Panc1 (cell line): Measurements from ENCODE around the gene LYPD6B. TPM values are rescaled to one million over a fixed set of nuclear protein-coding genes. Genes with fewer than 3 reads are reported as not detected.

Experiments used
- ATAC-seq: fragments of 200-7000 bp; cut with Tn5 transposase; 2 replicates; pipeline ENCODE4 v1.9.1; 2020; ENCODE audit warnings: mild to moderate bottlenecking, moderate library complexity
- BruUV-seq: library from RNA; stranded (reverse); fragments of 400-500 nt; replicated peaks from 2 replicates; lab custom pipeline; 2021; lab: Mats Ljungman, UMichigan
- CTCF ChIA-PET: fragments of 300-600 bp; sonication (Branson Sonifier 250); formaldehyde crosslinking; loops from one replicate; lab custom pipeline; 2022; ENCODE audit warnings: antibody characterized with exemption; lab: Charles Lee
- POLR2A ChIA-PET: fragments of 300-600 bp; sonication (Branson Sonifier 250); formaldehyde crosslinking; loops from one replicate; lab custom pipeline; 2022; ENCODE audit warnings: antibody characterized with exemption; lab: Charles Lee
- DNase-seq: peaks from one replicate; pipeline ENCODE4 v3.0.0-alpha.2; 2010; ENCODE audit warnings: low read depth, low spot score
- H3K27ac ChIP-seq: 2 replicates; pipeline ENCODE4 v1.5.1; 2011; ENCODE audit warnings: mild to moderate bottlenecking, low read length, inconsistent platforms
- H3K27me3 ChIP-seq: fragments of 200-500 bp; sonication (Bioruptor generic); 2 replicates; pipeline ENCODE4 v1.6.0; 2014; ENCODE audit warnings: low read length, inconsistent platforms; ENCODE audit not compliant: control insufficient read depth, insufficient read depth
- H3K36me3 ChIP-seq: fragments of 200-500 bp; sonication (Bioruptor generic); 2 replicates; pipeline ENCODE4 v1.5.1; 2014; ENCODE audit warnings: inconsistent platforms, mild to moderate bottlenecking, low read length, moderate library complexity; ENCODE audit not compliant: control insufficient read depth, insufficient read depth
- H3K4me1 ChIP-seq: 2 replicates; pipeline ENCODE4 v1.5.1; 2011; ENCODE audit warnings: inconsistent platforms, mild to moderate bottlenecking, low read length, moderate library complexity; ENCODE audit not compliant: control insufficient read depth, insufficient read depth
- H3K4me3 ChIP-seq, 2 experiments: 2 replicates each; pipeline ENCODE4 v1.5.1; 2011 to 2012; ENCODE audit warnings: low read depth in 2 of 2, low read length in 2 of 2, mild to moderate bottlenecking in 2 of 2, inconsistent platforms in 1 of 2, moderate library complexity in 1 of 2
- H3K9me3 ChIP-seq: fragments of 200-500 bp; sonication (Bioruptor generic); 2 replicates; pipeline ENCODE4 v1.5.1; 2014; ENCODE audit warnings: low read depth, mild to moderate bottlenecking, inconsistent platforms, low read length, moderate library complexity; ENCODE audit not compliant: control insufficient read depth, insufficient read depth
- POLR2AphosphoS5 ChIP-seq: IDR thresholded peaks from 2 replicates; pipeline ENCODE4 v1.6.1; 2012; ENCODE audit warnings: mild to moderate bottlenecking, low read depth, low read length, moderate library complexity
- SIN3A ChIP-seq: IDR thresholded peaks from 2 replicates; pipeline ENCODE4 v1.6.1; 2012; ENCODE audit warnings: low read depth, mild to moderate bottlenecking, low read length, moderate library complexity, borderline replicate concordance; ENCODE audit not compliant: insufficient read depth
- TCF7L2 ChIP-seq: IDR thresholded peaks from 2 replicates; pipeline ENCODE4 v1.6.1; 2011; ENCODE audit warnings: mild to moderate bottlenecking, low read depth, low read length, inconsistent platforms
- in situ Hi-C: cut with HindIII; loops from 2 replicates; pipeline ENCODE4 v1.10.0; 2016; ENCODE audit warnings: low sequenced_read_pairs, low pct_unique_long_range_greater_than_20kb
- intact Hi-C: fragments of 100-400 bp; cut with micrococcal nuclease; formaldehyde crosslinking; loops from one replicate; pipeline ENCODE4 v1.10.0; 2022; ENCODE audit not compliant: unreplicated experiment
- total RNA-seq: library from RNA; stranded (reverse); gene quantifications from one replicate; pipeline ENCODE4 v1.2.1, GENCODE V29; 2021; ENCODE audit not compliant: unreplicated experiment
- TF ChIP-seq, protein P1 (sequence below), 2 experiments: IDR thresholded peaks; 2 replicates each; pipeline ENCODE4 v1.6.1; 2011 to 2012; ENCODE audit warnings: low read depth in 2 of 2, control low read depth in 1 of 2, low read length in 1 of 2, mild to moderate bottlenecking in 1 of 2, moderate library complexity in 1 of 2; ENCODE audit not compliant: insufficient read depth in 1 of 2
- TF ChIP-seq, protein P2 (sequence below): fragments of 450-650 bp; IDR thresholded peaks from 2 replicates; pipeline ENCODE4 v1.5.1; 2017; ENCODE audit warnings: mild to moderate bottlenecking

Gene LYPD6B
- total RNA-seq, 1 experiment from 2014 or later, result 2.2 TPM

DNA sequence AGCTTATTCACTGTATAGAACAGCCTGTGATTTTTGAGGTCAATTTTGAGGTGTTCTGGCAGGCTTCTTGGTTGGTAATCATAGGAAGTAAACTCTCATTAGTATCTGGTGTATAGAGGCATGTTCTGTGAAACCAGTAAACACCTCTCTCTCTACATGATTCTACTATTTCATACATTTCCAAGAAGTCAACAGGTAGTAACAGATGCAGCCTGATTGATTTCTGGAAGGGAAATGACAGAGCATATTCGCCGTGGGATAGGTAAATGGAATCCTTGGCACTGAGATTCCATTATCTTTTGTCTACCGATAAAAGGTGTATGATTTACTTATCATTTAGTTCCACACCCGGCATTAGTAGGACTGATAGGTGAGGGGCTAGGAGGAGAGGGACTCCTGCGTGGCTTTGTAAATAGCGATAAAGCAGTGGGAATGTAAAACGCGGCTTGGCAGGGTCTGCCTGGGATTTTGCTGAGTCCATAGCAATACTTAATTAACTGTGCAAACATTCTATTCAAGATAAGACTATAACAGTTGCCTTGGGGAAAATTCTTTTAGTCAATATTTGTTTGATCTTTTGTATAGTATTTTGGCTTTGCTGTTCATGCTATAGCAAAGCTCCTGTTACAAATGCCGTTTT, 32.3 kb downstream of the LYPD6B start:
- H3K4me3 ChIP-seq, result no peak overlapping the region
- H3K4me1 ChIP-seq, result no peaks in the 10 kb centered on the region
- in situ Hi-C loops, result no loop called here
- POLR2A ChIA-PET, result no interaction called here
- H3K27ac ChIP-seq, result no peak overlapping the region
- CTCF ChIA-PET, result no interaction called here
- H3K9me3 ChIP-seq, result no peaks in the 10 kb centered on the region
- DNase-seq (no peak), ATAC-seq (no peak)
- BruUV-seq, result no TSS peak
- H3K27me3 ChIP-seq, result no peaks in the 10 kb centered on the region; the same call in 1 of the 2 replicates
- TF ChIP-seq TCF7L2 (no peak), SIN3A (no peak), POLR2AphosphoS5 (no peak)
- TF ChIP-seq, protein P1, sequence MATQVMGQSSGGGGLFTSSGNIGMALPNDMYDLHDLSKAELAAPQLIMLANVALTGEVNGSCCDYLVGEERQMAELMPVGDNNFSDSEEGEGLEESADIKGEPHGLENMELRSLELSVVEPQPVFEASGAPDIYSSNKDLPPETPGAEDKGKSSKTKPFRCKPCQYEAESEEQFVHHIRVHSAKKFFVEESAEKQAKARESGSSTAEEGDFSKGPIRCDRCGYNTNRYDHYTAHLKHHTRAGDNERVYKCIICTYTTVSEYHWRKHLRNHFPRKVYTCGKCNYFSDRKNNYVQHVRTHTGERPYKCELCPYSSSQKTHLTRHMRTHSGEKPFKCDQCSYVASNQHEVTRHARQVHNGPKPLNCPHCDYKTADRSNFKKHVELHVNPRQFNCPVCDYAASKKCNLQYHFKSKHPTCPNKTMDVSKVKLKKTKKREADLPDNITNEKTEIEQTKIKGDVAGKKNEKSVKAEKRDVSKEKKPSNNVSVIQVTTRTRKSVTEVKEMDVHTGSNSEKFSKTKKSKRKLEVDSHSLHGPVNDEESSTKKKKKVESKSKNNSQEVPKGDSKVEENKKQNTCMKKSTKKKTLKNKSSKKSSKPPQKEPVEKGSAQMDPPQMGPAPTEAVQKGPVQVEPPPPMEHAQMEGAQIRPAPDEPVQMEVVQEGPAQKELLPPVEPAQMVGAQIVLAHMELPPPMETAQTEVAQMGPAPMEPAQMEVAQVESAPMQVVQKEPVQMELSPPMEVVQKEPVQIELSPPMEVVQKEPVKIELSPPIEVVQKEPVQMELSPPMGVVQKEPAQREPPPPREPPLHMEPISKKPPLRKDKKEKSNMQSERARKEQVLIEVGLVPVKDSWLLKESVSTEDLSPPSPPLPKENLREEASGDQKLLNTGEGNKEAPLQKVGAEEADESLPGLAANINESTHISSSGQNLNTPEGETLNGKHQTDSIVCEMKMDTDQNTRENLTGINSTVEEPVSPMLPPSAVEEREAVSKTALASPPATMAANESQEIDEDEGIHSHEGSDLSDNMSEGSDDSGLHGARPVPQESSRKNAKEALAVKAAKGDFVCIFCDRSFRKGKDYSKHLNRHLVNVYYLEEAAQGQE (IDR thresholded peaks at IDR 0.05; ENCODE audit: insufficient read depth in 1 of 2, low read depth in 2 of 2, low read length in 1 of 2), result no peak
- TF ChIP-seq, protein P2, sequence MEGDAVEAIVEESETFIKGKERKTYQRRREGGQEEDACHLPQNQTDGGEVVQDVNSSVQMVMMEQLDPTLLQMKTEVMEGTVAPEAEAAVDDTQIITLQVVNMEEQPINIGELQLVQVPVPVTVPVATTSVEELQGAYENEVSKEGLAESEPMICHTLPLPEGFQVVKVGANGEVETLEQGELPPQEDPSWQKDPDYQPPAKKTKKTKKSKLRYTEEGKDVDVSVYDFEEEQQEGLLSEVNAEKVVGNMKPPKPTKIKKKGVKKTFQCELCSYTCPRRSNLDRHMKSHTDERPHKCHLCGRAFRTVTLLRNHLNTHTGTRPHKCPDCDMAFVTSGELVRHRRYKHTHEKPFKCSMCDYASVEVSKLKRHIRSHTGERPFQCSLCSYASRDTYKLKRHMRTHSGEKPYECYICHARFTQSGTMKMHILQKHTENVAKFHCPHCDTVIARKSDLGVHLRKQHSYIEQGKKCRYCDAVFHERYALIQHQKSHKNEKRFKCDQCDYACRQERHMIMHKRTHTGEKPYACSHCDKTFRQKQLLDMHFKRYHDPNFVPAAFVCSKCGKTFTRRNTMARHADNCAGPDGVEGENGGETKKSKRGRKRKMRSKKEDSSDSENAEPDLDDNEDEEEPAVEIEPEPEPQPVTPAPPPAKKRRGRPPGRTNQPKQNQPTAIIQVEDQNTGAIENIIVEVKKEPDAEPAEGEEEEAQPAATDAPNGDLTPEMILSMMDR, result no peak
- H3K36me3 ChIP-seq, result no peaks in the 10 kb centered on the region
- intact Hi-C loops, result no loop called here

DNA sequence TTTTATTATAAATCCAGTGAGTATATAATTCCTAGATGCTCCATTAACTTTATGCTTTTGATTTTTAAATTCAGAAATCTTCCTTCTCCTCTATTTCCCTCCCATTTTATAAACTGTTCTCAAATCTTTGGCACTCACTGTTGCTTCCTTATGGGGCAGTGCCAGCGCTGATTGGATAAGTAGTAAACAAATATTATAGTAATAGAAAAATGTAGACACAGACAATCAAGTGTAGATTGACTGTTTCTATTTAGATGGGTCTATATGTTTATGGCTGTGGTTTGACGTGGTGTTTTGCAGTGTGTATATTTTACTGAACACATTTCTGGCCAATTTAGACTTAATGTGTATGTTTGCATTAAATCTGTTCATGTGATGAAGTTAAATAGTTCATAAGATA, 36.6 kb downstream of the LYPD6B start:
- ChIA-PET CTCF (no interaction called here), POLR2A (interaction anchor here (0.6 kb wide), 1 partner anchor 9 kb away, joined by 3 read pairs; no protein-coding TSS in a partner anchor)
- DNase-seq (no peak), ATAC-seq (no peak)
- H3K27ac ChIP-seq, result no peak overlapping the region
- H3K27me3 ChIP-seq, result no peaks in the 10 kb centered on the region; the same call in 1 of the 2 replicates
- no peak overlapping the region for H3K4me3 ChIP-seq
- in situ Hi-C loops, result no loop called here
- no peak for TF ChIP-seq TCF7L2
- TF ChIP-seq, protein P1 (IDR thresholded peaks at IDR 0.05; ENCODE audit: insufficient read depth in 1 of 2, low read depth in 2 of 2, low read length in 1 of 2), result no peak
- no peak for TF ChIP-seq POLR2AphosphoS5
- TF ChIP-seq SIN3A, result no peak
- TF ChIP-seq, protein P2, result no peak
- intact Hi-C loops, result no loop called here
- BruUV-seq, result no TSS peak
- H3K9me3 ChIP-seq, result no peaks in the 10 kb centered on the region
- no peaks in the 10 kb centered on the region for H3K36me3 ChIP-seq
- peaks cover 6% of the 10 kb centered on the region; the same call in 1 of the 2 replicates for H3K4me1 ChIP-seq
